Putamen (tissue), 1 donor: ENCODE data around the gene SNTG2.
"Not testable (repeated sequence)": the region's sequence is repeated elsewhere in the genome, so short reads cannot be mapped to it uniquely, and the experiment has no call there.

ENCODE experiments used
- DNase-seq: peaks from one replicate; pipeline ENCODE4 v3.0.0-alpha.2; 2016; ENCODE audit warnings: low spot score

Gene SNTG2

GRCh38 chr2:950080-950966, at the start of gene SNTG2:
SNTG2 (plus strand) TSS chr2:950849; CDS start chr2:950997, 148 bp downstream.
- DNase-seq = no peak

- no peak for DNase-seq
These were observed 48.1 kb upstream of the SNTG2 start for GRCh38 chr2:902584-902983.

- DNase-seq = no peak
These were observed 47.3 kb upstream of the SNTG2 start for GRCh38 chr2:903223-903900.

GRCh38 chr2:904246-905024, 46.2 kb upstream of the SNTG2 start:
- DNase-seq = no peak

- no peak for DNase-seq
These were observed 45.4 kb upstream of the SNTG2 start for GRCh38 chr2:905091-905832.

GRCh38 chr2:905833-906140, 44.9 kb upstream of the SNTG2 start:
- no peak for DNase-seq

- DNase-seq = no peak
These were observed 42.9 kb upstream of the SNTG2 start for GRCh38 chr2:907706-908105.

GRCh38 chr2:908568-908967, 42.1 kb upstream of the SNTG2 start:
- no peak for DNase-seq

- DNase-seq = not testable (repeated sequence)
These were observed 40.8 kb upstream of the SNTG2 start for GRCh38 chr2:909764-910379.

GRCh38 chr2:910698-911097, 40.0 kb upstream of the SNTG2 start:
- no peak for DNase-seq

- DNase-seq = no peak
These were observed 34.7 kb upstream of the SNTG2 start for GRCh38 chr2:915979-916378.

- DNase-seq = no peak
These were observed 33.7 kb upstream of the SNTG2 start for GRCh38 chr2:916935-917334.

- no peak for DNase-seq
These were observed 31.0 kb upstream of the SNTG2 start for GRCh38 chr2:919672-920071.

- DNase-seq = no peak
These were observed 30.1 kb upstream of the SNTG2 start for GRCh38 chr2:920573-920972.

- DNase-seq = no peak
These were observed 29.6 kb upstream of the SNTG2 start for GRCh38 chr2:920999-921398.

GRCh38 chr2:922185-922584, 28.5 kb upstream of the SNTG2 start:
- no peak for DNase-seq

- DNase-seq = no peak
These were observed 26.6 kb upstream of the SNTG2 start for GRCh38 chr2:923832-924601.

GRCh38 chr2:924701-925100, 25.9 kb upstream of the SNTG2 start:
- DNase-seq = no peak

- DNase-seq = no peak
These were observed 25.3 kb upstream of the SNTG2 start for GRCh38 chr2:925309-925708.

- no peak for DNase-seq
These were observed 24.9 kb upstream of the SNTG2 start for GRCh38 chr2:925711-926110.

- DNase-seq = no peak
These were observed 24.3 kb upstream of the SNTG2 start for GRCh38 chr2:926259-926793.
